DOHH2 (cell line): ENCODE measurements around the gene TMEM151B.

ENCODE experiments used
- H3F3A ChIP-seq: fragments of 200-600 bp; sonication (generic), shearing (Covaris generic); 2 replicates; pipeline ENCODE4 v1.6.0; 2016; ENCODE audit warnings: antibody characterized with exemption, mild to moderate bottlenecking; ENCODE audit not compliant: control insufficient read depth, insufficient read depth
- H3K27ac ChIP-seq: fragments of 200-600 bp; sonication (generic); 2 replicates; pipeline ENCODE4 v1.5.1; 2014; ENCODE audit warnings: low read depth, mild to moderate bottlenecking, low read length, moderate library complexity
- H3K27me3 ChIP-seq: fragments of 200-600 bp; sonication (generic); 2 replicates; pipeline ENCODE4 v1.6.1; 2014; ENCODE audit warnings: mild to moderate bottlenecking, low read length, mixed read lengths; ENCODE audit not compliant: control insufficient read depth
- H3K36me3 ChIP-seq: fragments of 200-600 bp; sonication (generic); 2 replicates; pipeline ENCODE4 v1.6.1; 2014; ENCODE audit warnings: mild to moderate bottlenecking, low read length, moderate library complexity, mixed read lengths; ENCODE audit not compliant: control insufficient read depth
- H3K4me1 ChIP-seq: fragments of 200-600 bp; sonication (generic); 2 replicates; pipeline ENCODE4 v1.6.1; 2014; ENCODE audit warnings: mild to moderate bottlenecking, low read length, mixed read lengths; ENCODE audit not compliant: control insufficient read depth
- H3K4me2 ChIP-seq: fragments of 200-600 bp; sonication (generic); 2 replicates; pipeline ENCODE4 v1.6.0; 2014; ENCODE audit warnings: mild to moderate bottlenecking, low read length, moderate library complexity
- H3K4me3 ChIP-seq: fragments of 200-600 bp; sonication (generic); 2 replicates; pipeline ENCODE4 v1.5.1; 2014; ENCODE audit warnings: mild to moderate bottlenecking, low read length, mixed read lengths
- H3K79me2 ChIP-seq: fragments of 200-600 bp; sonication (generic); 2 replicates; pipeline ENCODE4 v1.6.1; 2014; ENCODE audit warnings: mild to moderate bottlenecking, low read length, mixed read lengths; ENCODE audit not compliant: control insufficient read depth
- H3K9me2 ChIP-seq: fragments of 200-600 bp; sonication (generic); replicated peaks from 2 replicates; pipeline ENCODE4 v1.6.1; 2014; ENCODE audit warnings: mild to moderate bottlenecking, low read length, mixed read lengths; ENCODE audit not compliant: control insufficient read depth
- H3K9me3 ChIP-seq: fragments of 200-600 bp; sonication (generic); 2 replicates; pipeline ENCODE4 v1.6.1; 2014; ENCODE audit warnings: antibody characterized with exemption, low read length, mixed read lengths; ENCODE audit not compliant: control insufficient read depth, insufficient read depth
- H4K20me1 ChIP-seq: fragments of 200-600 bp; sonication (generic); 2 replicates; pipeline ENCODE4 v1.6.0; 2014; ENCODE audit warnings: low read depth, mild to moderate bottlenecking, antibody characterized with exemption, low read length, moderate library complexity; ENCODE audit not compliant: control insufficient read depth, insufficient read depth
- EZH2phosphoT487 ChIP-seq: fragments of 200-600 bp; sonication (generic); IDR thresholded peaks from 2 replicates; pipeline ENCODE4 v1.6.1; 2017; ENCODE audit warnings: borderline replicate concordance, mild to moderate bottlenecking, antibody characterized with exemption, low read length, moderate library complexity, mixed read lengths
- TF ChIP-seq, protein P1 (sequence below): fragments of 200-600 bp; sonication (generic); IDR thresholded peaks from one replicate; pipeline ENCODE4 v1.5.1; 2014; ENCODE audit warnings: antibody characterized with exemption, mild to moderate bottlenecking, low read depth, low read length; ENCODE audit not compliant: poor library complexity, severe bottlenecking

The TMEM151B gene

DNA sequence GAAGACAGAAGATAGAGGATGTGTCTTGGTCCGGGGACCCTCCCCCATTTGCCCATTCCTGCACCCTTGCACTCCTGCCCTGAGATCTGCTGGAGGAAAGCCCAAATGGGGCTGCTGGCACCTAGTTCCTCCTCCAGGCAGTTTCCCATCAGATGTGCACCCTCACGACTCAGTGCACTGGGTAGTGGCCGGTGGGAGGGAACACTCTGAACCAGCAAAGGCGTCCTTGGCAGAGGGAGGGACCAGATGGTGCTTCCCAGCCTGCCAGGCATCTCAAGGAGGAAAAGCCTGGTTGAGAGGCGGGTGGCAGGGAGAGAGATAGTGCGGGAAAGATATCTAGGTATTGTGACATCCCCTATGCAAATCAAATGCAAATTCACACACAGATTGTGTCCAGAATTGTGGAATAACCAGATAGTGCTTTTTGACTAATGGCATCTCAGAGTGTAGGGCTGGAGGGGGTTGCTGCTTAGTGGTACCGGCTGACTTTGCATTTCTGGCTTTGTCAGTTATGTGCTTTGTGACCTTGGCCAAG, 19.5 kb downstream of the TMEM151B start:
- Histone ChIP-seq H3K27me3 (peaks cover 41% of the 10 kb centered on the region), H3K36me3 (no peaks in the 10 kb centered on the region), H3K4me3 (no peak overlapping the region), H3K9me3 (no peaks in the 10 kb centered on the region), H4K20me1 (no peaks in the 10 kb centered on the region), H3F3A (no peaks in the 10 kb centered on the region), H3K9me2 (no peaks in the 10 kb centered on the region), H3K27ac (no peak overlapping the region), H3K4me1 (no peaks in the 10 kb centered on the region), H3K79me2 (no peaks in the 10 kb centered on the region), H3K4me2 (no peak overlapping the region)
- TF ChIP-seq, protein P1, sequence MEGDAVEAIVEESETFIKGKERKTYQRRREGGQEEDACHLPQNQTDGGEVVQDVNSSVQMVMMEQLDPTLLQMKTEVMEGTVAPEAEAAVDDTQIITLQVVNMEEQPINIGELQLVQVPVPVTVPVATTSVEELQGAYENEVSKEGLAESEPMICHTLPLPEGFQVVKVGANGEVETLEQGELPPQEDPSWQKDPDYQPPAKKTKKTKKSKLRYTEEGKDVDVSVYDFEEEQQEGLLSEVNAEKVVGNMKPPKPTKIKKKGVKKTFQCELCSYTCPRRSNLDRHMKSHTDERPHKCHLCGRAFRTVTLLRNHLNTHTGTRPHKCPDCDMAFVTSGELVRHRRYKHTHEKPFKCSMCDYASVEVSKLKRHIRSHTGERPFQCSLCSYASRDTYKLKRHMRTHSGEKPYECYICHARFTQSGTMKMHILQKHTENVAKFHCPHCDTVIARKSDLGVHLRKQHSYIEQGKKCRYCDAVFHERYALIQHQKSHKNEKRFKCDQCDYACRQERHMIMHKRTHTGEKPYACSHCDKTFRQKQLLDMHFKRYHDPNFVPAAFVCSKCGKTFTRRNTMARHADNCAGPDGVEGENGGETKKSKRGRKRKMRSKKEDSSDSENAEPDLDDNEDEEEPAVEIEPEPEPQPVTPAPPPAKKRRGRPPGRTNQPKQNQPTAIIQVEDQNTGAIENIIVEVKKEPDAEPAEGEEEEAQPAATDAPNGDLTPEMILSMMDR, result no peak
- no peak for TF ChIP-seq EZH2phosphoT487

DNA sequence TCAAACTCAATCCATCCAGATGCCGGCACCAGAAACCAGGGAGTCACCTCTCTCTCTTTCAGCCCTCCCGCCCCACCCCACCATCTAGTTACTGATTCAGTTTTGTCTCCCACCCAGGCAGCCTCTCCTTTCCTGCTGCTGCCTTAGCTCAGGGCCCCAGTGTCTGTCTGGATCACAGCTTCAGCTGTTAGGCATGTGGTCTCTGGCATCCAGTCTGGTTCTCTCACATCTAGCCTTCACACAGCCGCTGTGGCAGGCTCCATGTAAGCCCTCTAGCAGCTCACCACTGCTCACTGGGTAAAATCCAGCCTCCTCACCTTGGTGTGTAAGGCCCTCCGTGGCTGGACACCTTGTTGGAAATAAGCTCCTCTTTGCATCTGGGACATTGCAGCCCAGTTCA, 21.6 kb downstream of the TMEM151B start:
- Histone ChIP-seq H3K4me3 (no peak overlapping the region), H3F3A (no peaks in the 10 kb centered on the region), H3K36me3 (no peaks in the 10 kb centered on the region), H3K27ac (no peak overlapping the region), H3K4me1 (no peaks in the 10 kb centered on the region), H3K9me3 (no peaks in the 10 kb centered on the region), H3K9me2 (no peaks in the 10 kb centered on the region), H3K27me3 (peaks cover 49% of the 10 kb centered on the region), H4K20me1 (peaks cover 3% of the 10 kb centered on the region; the same call in 1 of the 2 replicates), H3K4me2 (no peak overlapping the region), H3K79me2 (no peaks in the 10 kb centered on the region)
- TF ChIP-seq, protein P1, result no peak
- no peak for TF ChIP-seq EZH2phosphoT487

DNA sequence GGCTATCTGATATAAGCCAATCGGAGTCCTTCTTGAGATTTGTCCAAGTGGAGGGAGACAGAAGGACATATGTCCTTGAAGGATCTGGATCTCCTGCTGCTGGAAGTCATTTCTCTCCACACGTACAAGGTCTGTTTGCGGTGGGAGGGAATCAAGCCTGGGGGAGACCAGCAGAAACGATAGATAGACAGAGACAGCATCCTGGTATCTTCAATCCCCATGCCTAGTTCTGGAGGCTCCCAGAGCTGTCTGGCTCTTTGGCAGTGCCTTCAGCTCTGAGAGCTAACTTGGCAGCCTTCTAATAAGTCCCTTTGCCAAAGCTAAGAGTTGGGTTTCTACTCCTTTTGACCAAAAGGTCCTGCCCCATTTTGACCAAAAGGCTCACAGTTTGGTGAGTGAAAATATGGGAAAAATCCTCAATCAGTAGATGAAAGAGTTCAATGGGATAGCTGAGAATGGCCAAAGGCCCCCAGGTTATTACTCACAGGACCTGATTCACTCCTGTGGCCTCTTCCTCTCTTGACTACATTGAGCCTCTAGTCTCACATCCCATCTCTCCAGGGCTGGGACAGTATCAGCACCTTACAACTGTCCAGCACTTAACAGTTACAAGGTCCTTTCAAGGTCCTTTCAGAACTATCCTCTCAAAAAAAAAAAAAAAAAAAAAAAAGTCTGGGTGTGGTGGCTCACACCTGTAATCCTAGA, 22.6 kb downstream of the TMEM151B start:
- Histone ChIP-seq H3K4me2 (no peak overlapping the region), H3K27ac (no peak overlapping the region), H3K27me3 (peaks cover 52% of the 10 kb centered on the region), H3K9me2 (no peaks in the 10 kb centered on the region), H3K79me2 (no peaks in the 10 kb centered on the region), H4K20me1 (peaks cover 3% of the 10 kb centered on the region; the same call in 1 of the 2 replicates), H3K36me3 (no peaks in the 10 kb centered on the region), H3K9me3 (no peaks in the 10 kb centered on the region), H3K4me1 (no peaks in the 10 kb centered on the region), H3K4me3 (no peak overlapping the region), H3F3A (no peaks in the 10 kb centered on the region)
- TF ChIP-seq, protein P1, result no peak
- TF ChIP-seq EZH2phosphoT487, result no peak
